HG03108 (cell line): ENCODE results near the gene DYNC1H1.

Experiments used
- ATAC-seq: cut with Tn5 transposase; IDR thresholded peaks from one replicate; pipeline ENCODE4 v1.9.1; 2021; ENCODE audit warnings: moderate library complexity; ENCODE audit not compliant: unreplicated experiment

DYNC1H1 gene

DNA sequence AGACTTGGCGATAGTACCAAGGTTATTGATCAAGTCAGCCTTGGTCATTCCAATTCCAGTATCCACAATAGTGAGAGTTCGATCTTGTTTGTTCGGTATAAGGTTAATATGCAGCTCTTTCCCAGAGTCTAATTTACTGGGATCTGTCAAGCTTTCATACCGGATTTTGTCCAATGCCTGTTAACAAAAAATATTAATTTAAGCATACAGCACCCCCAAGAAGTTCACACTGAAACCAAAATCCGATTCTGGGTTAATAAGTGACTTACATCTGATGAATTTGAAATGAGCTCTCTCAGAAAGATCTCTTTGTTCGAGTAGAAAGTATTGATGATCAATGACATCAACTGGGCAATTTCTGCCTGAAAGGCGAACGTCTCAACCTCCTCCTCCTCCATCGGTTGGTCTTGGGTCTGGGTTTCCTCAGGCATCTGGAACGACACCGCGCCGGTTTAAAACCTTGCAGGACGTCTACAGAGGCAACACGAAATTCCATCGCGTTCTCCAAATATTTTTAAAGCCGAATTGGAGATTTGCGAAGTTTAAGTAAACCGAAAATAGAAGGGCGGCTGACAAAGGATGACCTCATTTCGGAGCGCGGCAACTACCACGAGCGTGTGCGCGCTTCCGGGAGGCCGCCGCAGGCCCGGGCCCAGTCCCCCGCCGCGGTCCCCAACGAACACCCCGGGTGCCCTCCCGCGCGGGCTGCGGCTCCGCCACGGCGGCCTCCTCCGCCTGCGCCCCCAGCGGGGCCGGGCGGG lies 121.8 kb downstream of the DYNC1H1 start:
- ATAC-seq = peak; percentile 17

DNA sequence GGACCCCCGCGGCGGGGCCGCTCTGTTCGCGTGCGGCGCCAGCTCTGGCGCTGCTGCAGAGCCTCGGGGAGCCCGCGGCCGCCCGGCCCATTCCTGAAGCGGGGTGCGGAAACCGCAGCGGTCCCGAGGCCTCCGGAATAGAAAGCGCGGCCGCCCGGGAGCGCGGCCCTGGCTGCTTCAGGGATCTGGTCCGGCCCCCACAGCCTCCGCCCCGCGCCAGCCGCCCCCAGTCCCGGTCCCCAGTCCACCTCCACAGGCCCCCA lies 122.3 kb downstream of the DYNC1H1 start:
- ATAC-seq = no peak

DNA sequence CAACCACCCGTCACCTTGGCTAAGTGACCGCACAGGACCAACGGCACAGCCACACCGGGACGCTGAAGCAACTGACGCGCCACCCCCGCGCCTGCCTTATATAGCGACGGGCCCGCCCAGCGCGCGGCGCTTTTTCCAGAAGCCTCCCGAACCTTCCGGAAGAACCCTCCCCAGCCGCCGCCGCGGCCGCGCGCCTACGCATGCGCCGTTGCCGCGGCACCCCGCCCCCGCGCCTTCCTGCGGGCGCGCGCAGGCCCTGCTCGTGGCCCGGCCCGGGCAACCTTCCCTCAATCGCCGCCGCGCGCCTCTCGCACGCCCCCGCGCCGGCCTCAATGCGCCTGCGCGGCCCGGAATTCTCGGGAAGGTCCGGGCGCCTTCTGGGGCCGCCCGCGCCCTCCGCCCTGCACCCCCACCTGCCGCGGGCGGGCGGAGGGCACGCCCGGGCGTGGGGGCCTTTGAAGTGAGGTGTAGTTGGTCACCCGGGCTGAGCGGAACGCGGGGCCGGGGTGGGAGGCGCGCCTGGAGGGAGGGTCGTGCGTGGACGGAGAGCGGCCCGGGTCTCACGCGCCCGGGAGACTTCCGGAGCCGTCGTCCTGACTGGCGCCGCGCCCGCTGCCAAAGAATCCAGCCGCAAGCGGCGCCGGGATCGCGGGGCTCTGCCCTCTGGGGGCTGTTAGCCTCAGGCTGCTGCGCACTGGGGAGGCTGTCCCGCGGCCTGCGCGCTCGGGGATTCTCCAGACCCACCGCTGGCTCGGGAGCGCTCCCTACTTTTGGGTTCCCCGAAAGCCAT lies 122.8 kb downstream of the DYNC1H1 start, which contains the start of gene HSP90AA1:
TSS of gene HSP90AA1 (minus strand) at position 73 of the 790 bp plus-strand sequence. CDS start 666 bp downstream, outside the sequence.
- peak; percentile 74 for ATAC-seq

DNA sequence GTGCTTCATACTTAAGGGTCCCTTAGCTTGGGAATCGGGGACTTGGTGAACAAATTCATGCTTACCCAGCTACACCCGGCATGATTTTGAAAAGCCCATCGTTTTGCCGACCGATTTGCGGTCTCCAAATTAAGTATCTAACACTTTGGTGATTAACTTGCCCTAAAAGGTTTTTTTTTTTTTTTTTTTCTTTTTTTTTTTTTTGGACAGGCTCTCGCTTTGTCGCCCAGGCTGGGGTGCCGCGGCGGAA lies 123.3 kb downstream of the DYNC1H1 start:
- ATAC-seq = no peak

DNA sequence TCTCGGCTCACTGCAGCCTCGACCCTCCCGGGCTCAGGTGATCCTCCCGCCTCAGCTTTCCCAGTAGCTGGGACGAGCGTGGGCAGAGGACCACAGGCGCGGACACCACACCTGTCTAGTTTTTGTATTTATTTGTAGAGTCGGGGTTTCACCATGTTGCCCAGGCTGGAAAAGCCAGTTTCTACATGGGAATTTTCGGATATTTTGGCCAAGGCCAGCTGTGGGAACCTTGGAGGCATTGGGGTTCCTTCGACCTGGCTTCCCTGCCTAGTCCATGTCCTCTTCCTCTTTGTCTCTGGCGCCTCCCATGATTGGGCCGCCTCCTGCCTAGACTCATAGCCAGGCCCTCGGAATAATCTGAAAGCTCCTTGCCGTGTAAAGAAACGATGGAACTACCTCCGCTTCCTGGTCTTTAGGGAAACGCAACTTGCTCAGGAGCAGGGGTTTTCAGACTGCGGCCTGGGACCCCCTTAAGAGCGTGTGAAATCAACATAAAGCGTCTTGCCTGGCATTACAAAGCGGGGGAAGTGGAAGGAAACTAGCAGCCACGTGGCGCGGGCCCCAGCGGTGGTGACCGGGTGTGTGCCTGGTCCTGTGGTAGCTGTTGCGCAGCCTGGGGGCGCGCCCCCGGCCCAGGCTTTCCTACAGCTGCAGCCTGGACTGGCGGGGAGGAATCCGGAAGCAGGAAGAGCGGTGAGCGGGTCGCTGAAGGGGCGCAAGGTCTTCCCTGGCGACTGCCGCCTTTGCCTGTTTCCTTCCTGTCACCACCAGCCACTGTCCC lies 123.8 kb downstream of the DYNC1H1 start:
- ATAC-seq = no peak

DNA sequence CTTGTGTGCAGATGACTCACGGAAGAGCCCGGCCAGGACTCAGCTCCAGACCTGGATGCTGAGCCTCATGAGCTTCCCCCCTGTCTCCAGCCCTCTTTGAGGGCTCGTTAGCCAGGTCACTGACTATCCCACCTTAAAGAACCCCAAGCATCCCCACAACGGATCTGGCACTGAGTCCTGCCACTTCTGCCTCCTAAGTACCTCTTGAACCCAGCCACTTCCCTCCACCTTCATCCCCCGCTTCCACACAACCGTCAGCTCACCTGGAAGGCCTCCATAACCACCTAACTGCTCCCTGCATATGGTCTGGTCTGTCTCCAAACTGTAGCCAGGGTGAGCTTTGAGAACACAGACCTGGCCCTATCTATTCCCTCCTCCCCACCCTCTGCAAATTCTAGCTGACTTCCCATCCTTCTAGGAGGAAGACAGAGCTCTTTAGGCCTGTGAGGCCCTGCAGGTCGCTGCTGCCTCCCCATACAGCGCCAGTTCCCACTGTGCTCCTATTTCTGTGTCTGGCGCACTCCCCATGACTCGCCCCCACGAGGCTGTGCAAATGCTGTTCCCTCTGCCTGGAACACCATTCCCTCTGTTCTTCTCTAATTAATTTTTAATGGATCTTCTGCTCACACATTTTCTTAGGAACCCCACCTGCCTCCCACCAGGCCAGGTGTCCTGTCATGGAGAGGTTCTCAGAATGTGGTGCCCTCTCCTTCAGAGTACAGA lies 125.4 kb downstream of the DYNC1H1 start:
- ATAC-seq = no peak

DNA sequence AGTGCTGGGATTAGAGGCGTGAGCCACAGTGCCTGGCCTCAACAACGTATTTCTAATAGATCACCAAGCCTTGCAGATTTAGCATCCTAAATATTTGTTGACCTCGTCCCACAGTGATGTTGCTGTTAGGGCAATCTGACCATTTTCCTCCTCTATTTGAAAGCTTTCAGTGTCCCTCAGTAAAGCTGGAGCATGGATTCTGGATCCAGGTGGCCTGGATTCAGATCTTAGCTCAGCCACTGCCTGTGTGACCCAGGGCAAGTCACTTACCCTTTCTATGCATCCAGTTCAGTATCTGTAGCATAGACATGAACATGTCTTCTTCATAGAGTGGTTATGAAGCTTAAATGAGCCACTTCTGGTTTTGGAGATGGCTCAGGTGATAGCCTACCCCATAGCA lies 126.3 kb downstream of the DYNC1H1 start:
- ATAC-seq = no peak

DNA sequence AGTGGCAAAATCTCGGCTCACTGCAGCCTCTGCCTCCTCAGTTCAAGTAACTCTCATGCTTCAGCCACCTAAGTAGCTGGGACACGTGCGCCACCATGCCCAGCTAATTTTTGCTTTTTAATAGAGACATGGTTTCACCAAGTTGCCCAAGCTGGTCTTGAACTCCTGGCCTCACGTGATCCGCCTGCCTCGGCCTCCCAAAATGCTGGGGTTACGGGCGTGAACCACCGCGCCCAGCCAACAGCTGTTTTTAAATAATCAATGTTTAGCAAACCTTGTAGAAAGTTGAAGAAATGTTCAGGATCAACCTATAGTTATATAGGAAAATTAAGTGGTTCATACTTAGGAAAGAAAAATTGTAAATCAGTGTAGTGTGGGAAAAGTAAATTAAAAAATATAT lies 128.4 kb downstream of the DYNC1H1 start:
- no peak for ATAC-seq

DNA sequence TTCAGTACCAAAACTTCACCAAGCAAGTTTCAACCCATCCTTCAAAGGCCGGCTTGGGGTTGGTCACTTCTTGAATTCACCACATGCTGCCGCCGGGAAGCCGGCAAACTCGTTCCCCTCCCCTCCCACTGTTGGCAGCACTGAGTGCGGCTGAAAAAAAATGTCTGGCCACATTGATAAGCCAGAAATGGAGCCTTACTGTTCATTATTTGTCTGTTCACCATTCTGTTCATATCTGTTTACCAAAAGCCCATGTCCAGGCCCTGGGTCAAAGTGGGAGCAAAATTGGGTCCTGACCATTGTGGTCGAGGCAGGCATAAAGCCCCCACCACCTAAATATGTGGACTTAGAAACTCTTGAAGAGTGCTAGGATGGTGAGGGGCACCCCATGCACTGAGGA lies 129.7 kb downstream of the DYNC1H1 start:
- no peak for ATAC-seq

DNA sequence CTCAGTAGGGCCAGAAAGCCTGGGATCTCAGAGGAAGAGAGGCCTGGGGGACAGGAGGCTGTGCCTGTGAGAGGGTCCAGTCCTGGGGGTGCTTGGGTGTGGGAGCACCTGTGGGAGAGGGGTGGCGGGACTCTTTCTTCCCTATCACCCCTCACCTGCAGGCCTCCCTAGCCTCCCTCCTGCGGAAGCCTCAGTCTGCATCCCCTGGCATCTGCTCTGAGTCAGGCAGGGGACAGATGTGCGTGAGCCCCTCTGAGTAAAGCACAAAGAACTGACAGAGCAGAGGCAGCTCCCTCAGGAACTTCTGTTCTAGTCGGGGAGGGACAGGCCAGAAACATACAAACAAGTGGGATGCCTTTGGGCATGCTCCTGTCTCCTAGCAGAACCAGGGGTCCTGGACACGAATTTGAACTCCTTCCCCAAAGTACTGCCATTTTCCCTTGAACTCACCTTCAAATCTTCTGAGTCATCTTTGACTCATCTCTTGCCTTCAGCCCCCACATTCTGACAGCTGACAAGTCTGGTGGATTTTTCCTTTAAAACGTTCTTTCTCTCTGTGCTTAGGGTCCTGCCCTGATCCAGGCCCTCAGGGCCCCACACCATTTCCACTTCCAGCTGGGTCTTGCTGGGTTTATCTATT lies 131.0 kb downstream of the DYNC1H1 start:
- ATAC-seq = no peak

DNA sequence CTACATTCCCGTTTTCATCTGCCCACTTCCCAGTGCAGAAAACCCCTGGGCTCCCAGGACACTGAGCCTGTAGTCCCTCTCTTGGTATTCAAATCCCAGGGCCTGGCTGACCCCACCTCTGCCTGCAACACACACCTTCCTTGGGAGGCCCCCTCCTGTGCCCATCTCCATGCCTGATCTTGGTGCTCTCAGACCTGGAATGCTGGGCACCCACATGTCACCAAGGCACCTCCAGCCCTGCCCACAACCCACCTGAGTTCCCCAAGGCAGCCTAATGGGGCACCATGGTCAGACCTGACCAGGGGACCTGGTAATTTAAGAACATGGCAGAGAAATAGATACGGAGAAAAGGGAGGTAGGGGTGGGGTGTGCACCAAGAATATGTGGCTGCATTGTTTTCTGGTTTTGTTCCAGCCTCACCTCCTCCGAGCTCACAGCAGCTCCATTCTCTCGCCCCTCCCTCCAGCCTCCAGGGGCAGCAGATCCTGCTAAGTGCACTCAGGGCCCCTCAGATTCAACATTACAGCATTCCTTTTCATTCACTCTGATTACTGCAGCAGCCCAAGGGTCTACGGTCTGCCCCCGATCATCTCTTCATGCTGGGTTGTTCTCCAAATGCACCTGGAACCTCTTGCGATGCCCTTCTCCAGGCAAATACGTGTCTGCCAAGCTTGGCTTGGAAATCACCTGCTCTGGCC lies 131.6 kb downstream of the DYNC1H1 start:
- ATAC-seq = no peak

DNA sequence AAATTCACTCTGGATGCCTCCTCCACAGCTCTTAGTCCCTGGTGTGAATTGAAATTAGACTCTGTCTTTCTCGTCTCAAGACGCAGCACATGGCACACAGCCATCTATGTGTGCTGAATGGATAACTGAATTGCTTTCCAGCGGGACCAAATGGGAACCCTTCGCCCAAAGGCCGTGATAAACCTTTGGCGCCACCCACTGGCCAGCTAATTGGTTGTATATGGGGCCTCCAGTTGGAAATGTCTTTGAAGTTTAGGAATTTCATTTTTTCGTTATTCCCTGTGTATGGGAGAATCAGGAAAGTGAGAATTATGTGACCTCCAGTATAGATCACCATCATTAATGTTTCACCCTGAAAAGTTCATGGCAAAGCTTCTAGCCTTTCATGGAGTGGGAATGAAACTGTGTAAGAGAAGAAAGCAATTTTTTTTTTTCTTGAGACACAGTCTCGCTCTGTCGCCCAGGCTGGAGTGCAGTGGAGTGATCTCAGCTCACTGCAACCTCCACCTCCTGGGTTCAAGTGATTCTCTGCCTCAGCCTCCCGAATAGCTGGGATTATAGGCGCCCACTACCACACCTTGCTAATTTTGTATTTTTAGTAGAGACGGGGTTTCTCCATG lies 132.3 kb downstream of the DYNC1H1 start:
- ATAC-seq = no peak

DNA sequence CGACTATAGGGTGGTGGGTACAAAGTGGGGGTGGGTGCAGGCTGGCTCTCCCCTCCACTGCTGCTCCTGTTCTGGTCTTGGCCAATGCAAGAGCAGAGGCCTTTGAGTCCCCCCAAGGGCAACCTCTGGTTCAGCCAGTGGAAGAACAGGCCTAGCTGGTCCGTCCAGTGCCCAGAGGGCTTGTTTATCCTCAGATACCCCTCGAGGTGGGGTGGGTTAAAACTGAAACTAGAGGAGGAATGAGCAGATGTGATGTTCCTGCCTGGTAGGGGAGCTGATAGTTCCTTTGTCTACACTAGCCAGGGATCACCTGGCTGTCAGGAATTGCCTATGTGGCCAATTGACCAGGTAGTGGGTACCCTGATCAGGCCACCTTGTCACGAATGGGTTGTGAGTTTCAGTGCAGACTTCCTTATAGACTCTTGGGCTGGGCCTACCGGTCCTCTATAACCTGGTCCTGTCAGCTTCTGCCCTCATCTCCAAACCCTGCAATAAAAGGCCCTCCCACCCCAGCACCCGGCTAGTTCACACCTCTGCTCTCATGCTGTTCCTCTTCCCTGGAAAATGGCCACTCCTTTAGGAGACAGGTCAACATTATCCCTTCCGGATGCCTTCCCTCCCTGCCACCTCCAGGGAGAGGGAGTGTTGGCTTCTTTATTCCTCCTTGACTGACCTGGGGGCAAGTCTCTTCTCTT lies 133.2 kb downstream of the DYNC1H1 start:
- no peak for ATAC-seq

DNA sequence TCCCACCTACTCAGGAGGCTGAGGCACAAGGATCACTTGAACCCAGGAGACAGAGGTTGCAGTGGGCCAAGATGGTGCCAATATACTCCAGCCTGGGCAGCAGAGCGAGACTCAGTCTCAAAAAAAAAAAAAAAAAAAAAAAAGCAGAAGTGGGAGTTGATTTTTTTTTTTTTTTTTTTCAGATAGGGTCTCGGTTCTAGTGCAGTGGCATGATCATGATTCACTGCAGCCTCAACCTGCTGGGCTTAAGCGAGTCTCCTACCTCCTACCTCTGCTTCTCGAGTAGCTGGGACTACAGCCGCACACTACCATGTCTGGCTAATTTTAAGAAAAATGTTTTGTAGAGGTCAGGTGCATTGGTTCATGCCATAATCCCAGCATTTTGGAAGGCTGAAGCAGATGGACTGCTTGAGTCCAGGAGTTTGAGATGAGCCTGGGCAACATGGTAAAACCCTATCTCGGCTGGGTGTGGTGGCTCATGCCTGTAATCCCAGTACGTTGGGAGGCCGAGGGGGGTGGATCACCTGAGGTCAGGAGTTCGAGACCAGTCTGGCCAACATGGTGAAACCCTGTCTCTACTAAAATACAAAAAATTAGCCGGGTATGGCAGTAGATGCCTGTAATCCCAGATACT lies 138.8 kb downstream of the DYNC1H1 start:
- no peak for ATAC-seq

DNA sequence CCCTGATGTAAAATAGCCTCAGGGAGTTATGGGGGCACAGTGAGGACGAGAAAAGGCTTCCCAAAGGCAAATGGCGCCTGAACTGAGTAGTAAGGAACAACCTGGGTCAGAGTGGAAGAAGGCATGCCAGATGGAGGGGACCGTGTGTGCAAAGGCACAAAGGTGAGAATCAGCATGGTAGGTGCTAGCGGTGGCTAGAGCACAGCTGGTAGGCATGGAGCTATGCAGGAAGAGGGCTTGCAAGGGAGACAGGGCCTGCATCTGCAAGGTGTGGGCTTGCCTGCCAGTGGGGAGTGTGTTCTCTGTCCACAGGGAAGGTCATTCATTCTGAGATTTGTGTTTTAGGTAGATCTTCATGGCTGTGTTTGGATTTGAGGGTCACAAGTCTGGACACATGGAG lies 141.0 kb downstream of the DYNC1H1 start:
- no peak for ATAC-seq
